ENCODE measurements around the gene SHMT2.

DNA sequence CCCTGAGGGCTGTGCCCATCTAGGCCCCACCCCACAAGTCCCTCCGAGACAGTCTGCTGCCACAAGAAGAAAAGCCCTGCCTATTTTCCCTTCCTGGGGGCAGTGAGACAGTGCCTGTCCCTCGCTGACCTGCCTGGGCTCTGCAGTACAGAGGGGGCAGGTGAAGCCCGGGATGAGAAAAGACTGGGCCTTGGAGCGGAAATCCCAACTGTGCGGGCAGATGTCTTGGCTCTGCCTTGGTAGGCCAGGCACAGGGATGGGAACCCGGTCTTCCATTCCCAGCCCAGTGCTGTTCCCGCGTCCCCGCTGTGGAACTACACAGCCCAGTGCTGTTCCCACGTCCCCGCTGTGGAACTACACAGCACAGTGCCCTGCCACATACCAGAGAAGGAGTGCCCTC lies 25.7 kb upstream of the SHMT2 start:
- TF ChIP-seq, protein P1, sequence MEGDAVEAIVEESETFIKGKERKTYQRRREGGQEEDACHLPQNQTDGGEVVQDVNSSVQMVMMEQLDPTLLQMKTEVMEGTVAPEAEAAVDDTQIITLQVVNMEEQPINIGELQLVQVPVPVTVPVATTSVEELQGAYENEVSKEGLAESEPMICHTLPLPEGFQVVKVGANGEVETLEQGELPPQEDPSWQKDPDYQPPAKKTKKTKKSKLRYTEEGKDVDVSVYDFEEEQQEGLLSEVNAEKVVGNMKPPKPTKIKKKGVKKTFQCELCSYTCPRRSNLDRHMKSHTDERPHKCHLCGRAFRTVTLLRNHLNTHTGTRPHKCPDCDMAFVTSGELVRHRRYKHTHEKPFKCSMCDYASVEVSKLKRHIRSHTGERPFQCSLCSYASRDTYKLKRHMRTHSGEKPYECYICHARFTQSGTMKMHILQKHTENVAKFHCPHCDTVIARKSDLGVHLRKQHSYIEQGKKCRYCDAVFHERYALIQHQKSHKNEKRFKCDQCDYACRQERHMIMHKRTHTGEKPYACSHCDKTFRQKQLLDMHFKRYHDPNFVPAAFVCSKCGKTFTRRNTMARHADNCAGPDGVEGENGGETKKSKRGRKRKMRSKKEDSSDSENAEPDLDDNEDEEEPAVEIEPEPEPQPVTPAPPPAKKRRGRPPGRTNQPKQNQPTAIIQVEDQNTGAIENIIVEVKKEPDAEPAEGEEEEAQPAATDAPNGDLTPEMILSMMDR (conservative IDR thresholded peaks at IDR 0.05; ENCODE audit: low read depth in 2 of 2), result no peak
- TF ChIP-seq REST (IDR thresholded peaks at IDR 0.05; ENCODE audit: unreplicated experiment) (no peak), POLR2AphosphoS5 (IDR thresholded peaks at IDR 0.05; ENCODE audit: low read depth) (no peak), CREB1 (CRISPR knock-in tag; IDR thresholded peaks at IDR 0.05; ENCODE audit: low read depth) (no peak), NANOG (IDR thresholded peaks at IDR 0.05; ENCODE audit: borderline replicate concordance) (no peak), EZH2 (IDR thresholded peaks at IDR 0.05; ENCODE audit: low read depth, unreplicated experiment) (no peak), ETS1 (IDR thresholded peaks at IDR 0.05) (no peak), EZH2phosphoT487 (IDR thresholded peaks at IDR 0.05; ENCODE audit: unreplicated experiment) (no peak)
